AG04449 (cell line): ENCODE measurements around the gene KCNK3.
"Not testable (repeated sequence)": the region's sequence is repeated elsewhere in the genome, so short reads cannot be mapped to it uniquely, and the experiment has no call there.

Experiments
- CTCF ChIA-PET: fragments of 350-600 bp; formaldehyde crosslinking; extraction: SDS; loops from one replicate; lab custom pipeline; 2021; ENCODE audit warnings: antibody characterized with exemption; lab: Yijun Ruan, JAX
- POLR2A ChIA-PET: fragments of 400-600, 350-600 bp; formaldehyde crosslinking; extraction: SDS; loops from one replicate; lab custom pipeline; 2020; ENCODE audit warnings: antibody characterized with exemption, inconsistent platforms; lab: Yijun Ruan, JAX
- DNase-seq: peaks from one replicate; pipeline ENCODE4 v3.0.0-alpha.2; 2010; ENCODE audit warnings: low read depth, low spot score
- H3K4me3 ChIP-seq: 2 replicates; pipeline ENCODE4 v1.5.1; 2011; ENCODE audit warnings: low read depth, mild to moderate bottlenecking, control low read depth, low read length
- TF ChIP-seq, protein P1 (sequence below): IDR thresholded peaks from one replicate; pipeline ENCODE4 v1.5.1; 2011; ENCODE audit warnings: mild to moderate bottlenecking, moderate library complexity, low read length, control low read depth, inconsistent platforms; ENCODE audit not compliant: insufficient read depth; ENCODE audit errors: missing control alignments

KCNK3 gene

GRCh38 chr2:26754539-26754938 lies 62.0 kb downstream of the KCNK3 start:
- POLR2A ChIA-PET: no interaction called here
- no peak for DNase-seq
- TF ChIP-seq, protein P1, sequence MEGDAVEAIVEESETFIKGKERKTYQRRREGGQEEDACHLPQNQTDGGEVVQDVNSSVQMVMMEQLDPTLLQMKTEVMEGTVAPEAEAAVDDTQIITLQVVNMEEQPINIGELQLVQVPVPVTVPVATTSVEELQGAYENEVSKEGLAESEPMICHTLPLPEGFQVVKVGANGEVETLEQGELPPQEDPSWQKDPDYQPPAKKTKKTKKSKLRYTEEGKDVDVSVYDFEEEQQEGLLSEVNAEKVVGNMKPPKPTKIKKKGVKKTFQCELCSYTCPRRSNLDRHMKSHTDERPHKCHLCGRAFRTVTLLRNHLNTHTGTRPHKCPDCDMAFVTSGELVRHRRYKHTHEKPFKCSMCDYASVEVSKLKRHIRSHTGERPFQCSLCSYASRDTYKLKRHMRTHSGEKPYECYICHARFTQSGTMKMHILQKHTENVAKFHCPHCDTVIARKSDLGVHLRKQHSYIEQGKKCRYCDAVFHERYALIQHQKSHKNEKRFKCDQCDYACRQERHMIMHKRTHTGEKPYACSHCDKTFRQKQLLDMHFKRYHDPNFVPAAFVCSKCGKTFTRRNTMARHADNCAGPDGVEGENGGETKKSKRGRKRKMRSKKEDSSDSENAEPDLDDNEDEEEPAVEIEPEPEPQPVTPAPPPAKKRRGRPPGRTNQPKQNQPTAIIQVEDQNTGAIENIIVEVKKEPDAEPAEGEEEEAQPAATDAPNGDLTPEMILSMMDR: no peak
- no peak overlapping the region for H3K4me3 ChIP-seq
- CTCF ChIA-PET: interaction anchor here (1.4 to 5.7 kb wide), 3 partner anchors 8 to 149 kb away, joined by 3 to 43 read pairs (median 40); no protein-coding TSS in a partner anchor

DNA sequence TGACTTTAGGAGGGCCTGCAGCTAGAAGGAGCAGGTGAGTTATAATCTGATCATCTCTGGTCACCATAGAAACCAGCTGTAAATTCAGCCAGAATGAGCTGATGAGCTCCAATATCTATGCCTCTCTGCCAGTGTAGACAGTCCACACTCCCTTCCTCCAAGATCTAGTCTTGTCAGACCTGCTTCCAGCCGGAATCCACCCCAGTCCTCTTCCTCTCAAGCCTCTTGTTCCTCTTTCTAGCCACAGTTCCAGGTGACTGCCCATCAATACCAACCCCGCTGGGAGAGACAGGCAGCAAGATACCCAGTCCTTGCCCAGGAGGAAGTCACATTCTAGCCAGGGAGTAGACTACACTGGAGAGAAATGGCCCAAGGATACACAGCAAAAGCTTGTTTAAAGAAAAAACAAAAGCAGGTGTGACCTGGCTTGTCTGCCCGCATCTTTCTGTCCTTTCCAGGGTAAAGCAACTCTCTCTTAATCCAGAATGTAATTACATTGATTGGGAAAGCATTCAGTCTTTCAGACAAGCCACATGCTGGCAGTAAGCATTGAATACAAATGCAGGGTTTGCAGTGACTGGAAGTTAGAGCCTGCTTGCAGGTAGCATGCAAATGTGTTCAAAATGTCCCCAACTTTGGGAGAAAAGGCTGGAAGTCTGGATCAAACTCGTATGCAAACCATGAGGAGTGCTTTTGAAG lies 62.6 kb downstream of the KCNK3 start:
- TF ChIP-seq, protein P1: no peak
- DNase-seq: no peak
- ChIA-PET CTCF (interaction anchor here (0.8 to 5.7 kb wide), 5 partner anchors 9 to 149 kb away, joined by 3 to 43 read pairs (median 3); no protein-coding TSS in a partner anchor), POLR2A (no interaction called here)
- H3K4me3 ChIP-seq: no peak overlapping the region

GRCh38 chr2:26756337-26756736 lies 63.8 kb downstream of the KCNK3 start:
- DNase-seq: no peak
- no peak overlapping the region for H3K4me3 ChIP-seq
- ChIA-PET CTCF (interaction anchor here (1.0 to 5.7 kb wide), 5 partner anchors 10 to 151 kb away, joined by 3 to 43 read pairs (median 9); no protein-coding TSS in a partner anchor), POLR2A (no interaction called here)
- TF ChIP-seq, protein P1: no peak

- H3K4me3 ChIP-seq: no peak overlapping the region; the same call in 1 of the 2 replicates
- ChIA-PET CTCF (interaction anchor here (1.1 to 4.9 kb wide), 4 partner anchors 12 to 153 kb away, joined by 3 to 43 read pairs (median 8); no protein-coding TSS in a partner anchor), POLR2A (no interaction called here)
- peak; percentile 96 for DNase-seq
- TF ChIP-seq, protein P1: no peak
Measured at GRCh38 chr2:26757873-26758789, 65.6 kb downstream of the KCNK3 start.

GRCh38 chr2:26758790-26759321 lies 66.3 kb downstream of the KCNK3 start:
- TF ChIP-seq, protein P1: no peak
- DNase-seq: no peak
- POLR2A ChIA-PET: no interaction called here
- no peak overlapping the region for H3K4me3 ChIP-seq
- CTCF ChIA-PET: interaction anchor here (1.3 kb wide), 1 partner anchor 12 kb away, joined by 6 read pairs; no protein-coding TSS in a partner anchor

DNA sequence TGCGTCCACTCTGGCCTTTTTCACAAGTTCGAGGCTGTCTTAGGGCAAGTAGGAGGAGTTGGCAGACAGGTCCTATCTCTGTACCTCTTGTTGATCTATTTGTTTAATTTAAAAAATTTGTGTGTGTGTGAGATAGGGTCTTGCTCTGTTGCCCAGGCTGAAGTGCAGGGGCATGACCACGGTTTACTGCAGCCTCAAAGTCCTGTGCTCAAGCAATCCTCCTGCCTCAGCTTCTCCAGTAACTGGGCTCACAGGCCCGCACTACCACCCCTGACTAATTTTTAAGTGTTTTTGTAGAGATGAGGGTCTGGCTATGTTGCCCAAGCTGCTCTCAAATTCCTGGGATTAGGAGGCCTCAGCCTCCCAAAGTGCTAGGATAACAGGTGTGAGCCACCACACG lies 67.3 kb downstream of the KCNK3 start:
- POLR2A ChIA-PET: no interaction called here
- DNase-seq: no peak
- no peak overlapping the region for H3K4me3 ChIP-seq
- CTCF ChIA-PET: interaction anchor here (1.1 to 1.3 kb wide), 2 partner anchors 13 to 15 kb away, joined by 4 to 6 read pairs; no protein-coding TSS in a partner anchor
- TF ChIP-seq, protein P1: no peak

- CTCF ChIA-PET: interaction anchor here (1.0 to 1.1 kb wide), 2 partner anchors 8 to 16 kb away, joined by 3 to 4 read pairs; no protein-coding TSS in a partner anchor
- DNase-seq, POLR2A ChIA-PET, H3K4me3 ChIP-seq: not testable (repeated sequence)
Measured at GRCh38 chr2:26760991-26761390, 68.5 kb downstream of the KCNK3 start.
